Nucleus accumbens (tissue), 56 donors: ENCODE measurements around the gene CALN1.
"Not testable (repeated sequence)": the region's sequence is repeated elsewhere in the genome, so short reads cannot be mapped to it uniquely, and the experiment has no call there.

Experiments
- DNase-seq, 56 donors: peaks; one replicate each; lab custom pipeline; 2025; lab: John Stamatoyannopoulos, UW

Gene CALN1

GRCh38 chr7:71914204-71914603, 497.9 kb downstream of the CALN1 start:
- not testable (repeated sequence) for DNase-seq

GRCh38 chr7:71912476-71912875, 499.7 kb downstream of the CALN1 start:
- DNase-seq = no peak

DNA sequence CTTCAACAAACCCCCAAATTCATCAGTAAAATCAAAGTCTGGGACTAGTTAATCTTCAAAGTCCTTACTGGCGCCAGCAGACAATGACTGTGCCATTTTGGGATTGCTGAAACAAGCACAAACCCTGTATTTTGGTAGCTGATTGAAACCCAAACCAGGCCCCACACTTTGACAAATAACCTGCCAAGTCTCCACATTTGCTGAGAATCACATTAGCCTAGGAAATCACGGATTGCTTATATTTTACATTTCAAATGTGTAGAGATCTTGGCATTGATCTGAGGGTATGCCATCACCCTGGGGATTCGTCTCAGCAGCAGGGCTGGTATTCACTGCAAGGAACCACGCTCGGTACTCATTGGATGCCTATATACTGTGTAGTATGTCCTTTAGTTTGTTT, 501.1 kb downstream of the CALN1 start:
- no peak for DNase-seq

GRCh38 chr7:71905821-71906220, 506.3 kb downstream of the CALN1 start:
- DNase-seq = no peak

DNA sequence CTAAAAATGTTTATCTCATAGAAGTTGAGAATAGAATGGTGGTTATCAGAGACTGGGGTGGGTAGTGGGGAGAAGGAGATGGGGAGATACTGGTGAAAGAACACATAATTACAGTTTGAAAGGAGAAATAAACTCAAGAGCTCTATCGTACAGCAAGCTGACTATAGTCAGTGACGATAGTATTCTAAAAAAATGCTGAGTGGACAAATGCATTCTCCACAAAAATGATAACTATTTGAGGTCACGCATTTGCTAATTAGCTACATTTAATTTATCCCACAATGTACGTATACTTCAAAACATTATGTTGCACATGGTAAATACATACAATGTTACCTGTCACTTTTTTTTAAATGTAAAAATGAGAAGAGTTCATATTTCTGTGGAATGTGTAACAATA, 507.7 kb downstream of the CALN1 start:
- no peak for DNase-seq

GRCh38 chr7:71900556-71900955, 511.6 kb downstream of the CALN1 start:
- DNase-seq = no peak

DNA sequence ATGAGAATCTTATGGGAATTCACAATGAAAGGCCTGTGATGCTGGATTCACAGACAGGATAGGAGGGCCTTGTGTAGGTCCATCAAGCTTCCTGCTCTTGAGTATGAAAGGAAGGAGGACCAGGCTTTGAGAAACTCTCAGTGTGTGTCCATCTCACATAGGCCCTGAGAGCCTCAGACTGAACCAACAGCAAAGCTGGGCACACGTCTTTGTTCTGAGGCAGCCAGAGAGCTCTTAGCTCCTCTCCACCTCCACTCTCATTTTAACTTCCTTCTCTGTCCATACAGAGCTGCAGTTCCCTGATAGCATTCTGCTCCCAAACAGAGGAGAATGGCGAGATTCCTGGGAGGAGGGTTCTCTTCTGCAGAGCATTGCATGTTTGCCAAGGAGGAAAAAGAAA, 515.6 kb downstream of the CALN1 start:
- peak in 1 of 56 donors; percentile 10 for DNase-seq

GRCh38 chr7:71886046-71886445, 526.1 kb downstream of the CALN1 start:
- DNase-seq = peak in 24 of 56 donors; percentile 3 to 43 (median 11)

GRCh38 chr7:71885487-71885886, 526.7 kb downstream of the CALN1 start:
- DNase-seq = no peak

GRCh38 chr7:71883415-71883814, 528.7 kb downstream of the CALN1 start:
- DNase-seq = peak in 4 of 56 donors; percentile 0 to 14 (median 5)

DNA sequence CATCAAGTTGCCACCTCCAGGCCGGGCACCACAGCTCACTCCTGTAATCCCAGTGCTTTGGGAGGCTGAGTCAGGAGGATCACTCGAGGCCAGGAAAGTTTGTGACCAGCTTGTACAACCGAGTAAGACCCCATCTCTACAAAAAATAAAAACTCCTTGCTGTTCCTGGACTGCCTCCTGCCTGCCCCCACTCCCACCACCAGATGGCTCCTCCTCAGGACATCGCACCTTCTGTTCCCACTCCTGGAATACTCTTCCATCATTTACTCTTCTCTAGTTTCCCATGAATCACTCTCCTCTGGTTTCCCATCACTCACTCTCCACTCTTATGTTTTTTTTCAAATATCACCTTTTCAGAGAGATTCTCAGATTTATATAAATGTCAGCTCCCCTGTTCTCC, 540.7 kb downstream of the CALN1 start:
- no peak for DNase-seq

GRCh38 chr7:71870812-71871211, 541.3 kb downstream of the CALN1 start:
- no peak for DNase-seq

GRCh38 chr7:71868797-71869196, 543.3 kb downstream of the CALN1 start:
- DNase-seq = peak in 5 of 56 donors; percentile 1 to 26 (median 6)

GRCh38 chr7:71867626-71868025, 544.5 kb downstream of the CALN1 start:
- DNase-seq = no peak

- DNase-seq = no peak
Measured at GRCh38 chr7:71865172-71865571, 547.0 kb downstream of the CALN1 start.

- no peak for DNase-seq
Measured at GRCh38 chr7:71864130-71864529, 548.0 kb downstream of the CALN1 start.

DNA sequence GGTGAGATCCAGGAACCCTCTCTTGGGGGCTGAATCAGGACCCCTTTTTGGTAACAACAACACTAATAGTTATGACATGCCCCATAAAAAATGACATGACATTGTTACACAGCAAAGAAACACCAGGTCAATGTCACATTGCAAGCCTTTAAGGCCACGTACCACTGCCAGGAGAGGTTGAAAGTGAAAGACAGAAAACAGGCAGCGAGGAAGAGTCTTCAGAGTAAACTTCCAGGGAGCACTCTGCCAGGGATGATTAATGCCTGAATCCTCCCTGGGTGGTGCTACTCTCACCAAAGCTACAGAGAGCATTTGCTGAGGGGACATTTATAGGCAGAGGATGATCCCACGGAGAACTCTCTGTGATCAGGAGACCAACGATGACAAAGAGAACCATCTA, 551.6 kb downstream of the CALN1 start:
- no peak for DNase-seq

DNA sequence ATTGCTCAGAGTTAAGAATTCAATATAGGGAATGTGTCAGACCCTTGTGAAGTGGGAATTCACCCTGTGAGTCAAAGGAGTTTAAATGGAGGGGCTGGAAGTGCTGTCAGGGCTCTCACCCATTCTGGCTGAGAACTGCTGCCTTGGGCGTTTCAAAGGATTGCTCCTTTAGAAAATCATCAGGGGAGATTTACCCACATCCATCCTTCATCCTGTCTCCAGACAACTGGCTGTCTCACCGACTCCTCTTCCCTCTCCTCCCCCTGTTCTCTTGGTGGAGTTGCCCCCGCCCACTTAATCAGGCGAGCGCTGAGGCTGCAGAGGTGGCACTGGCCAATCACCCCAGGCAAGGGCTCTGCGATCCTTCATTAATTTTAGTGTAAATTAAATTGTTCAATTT, 554.8 kb downstream of the CALN1 start:
- DNase-seq = no peak

- no peak for DNase-seq
Measured at GRCh38 chr7:71854546-71855397, 557.4 kb downstream of the CALN1 start.

DNA sequence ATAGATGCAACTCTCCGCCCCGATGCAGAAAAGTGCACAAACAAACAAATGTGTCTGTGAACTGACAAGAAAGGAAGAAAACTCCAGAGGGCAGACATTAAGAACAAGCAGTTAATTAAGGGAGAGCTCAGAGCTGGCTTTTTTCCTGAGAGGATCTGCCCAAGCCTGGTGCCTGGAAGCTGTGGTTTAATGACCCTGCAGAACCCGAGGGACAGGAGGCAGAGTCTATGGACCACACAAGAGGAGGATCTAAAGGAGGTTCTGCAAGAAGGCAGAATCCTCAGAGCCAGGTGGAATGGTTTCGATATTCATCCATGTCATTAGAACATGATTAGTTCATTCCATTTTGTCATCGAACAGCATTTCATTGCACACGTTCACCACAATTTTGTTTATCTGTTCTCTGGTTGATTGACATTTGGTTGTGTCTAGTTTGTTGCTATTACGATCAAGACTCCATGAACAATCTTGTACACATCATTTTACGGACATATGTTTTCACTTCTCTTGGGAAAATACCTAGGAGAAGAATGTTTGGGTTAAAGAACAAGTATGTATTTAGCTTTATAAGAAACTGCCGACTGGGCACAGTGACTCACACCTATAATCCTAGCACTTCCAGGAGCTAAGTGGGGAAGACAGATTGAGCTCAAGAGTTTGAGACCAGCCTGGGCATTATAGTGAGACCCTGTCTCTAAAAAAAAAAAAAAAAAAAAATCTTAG, 560.2 kb downstream of the CALN1 start:
- DNase-seq = no peak

DNA sequence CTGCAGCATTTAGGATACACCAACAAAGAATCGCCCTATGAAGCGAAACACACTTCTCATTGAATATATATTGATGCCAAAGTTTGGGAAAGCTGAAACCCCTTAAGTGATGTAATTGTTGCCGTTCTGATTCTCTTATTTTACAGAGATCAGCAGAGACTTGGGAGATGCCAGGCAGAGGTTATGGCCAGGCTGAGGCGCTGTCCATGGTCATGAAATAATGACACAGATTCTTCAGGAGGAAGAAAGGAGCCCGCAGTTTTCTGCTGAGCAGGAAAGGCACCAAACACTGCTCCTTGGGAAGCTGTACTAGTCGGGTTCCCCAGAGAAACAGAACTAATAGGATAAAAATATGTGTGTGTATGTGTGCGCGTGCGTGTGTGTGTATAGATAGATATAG, 566.0 kb downstream of the CALN1 start:
- DNase-seq = no peak

DNA sequence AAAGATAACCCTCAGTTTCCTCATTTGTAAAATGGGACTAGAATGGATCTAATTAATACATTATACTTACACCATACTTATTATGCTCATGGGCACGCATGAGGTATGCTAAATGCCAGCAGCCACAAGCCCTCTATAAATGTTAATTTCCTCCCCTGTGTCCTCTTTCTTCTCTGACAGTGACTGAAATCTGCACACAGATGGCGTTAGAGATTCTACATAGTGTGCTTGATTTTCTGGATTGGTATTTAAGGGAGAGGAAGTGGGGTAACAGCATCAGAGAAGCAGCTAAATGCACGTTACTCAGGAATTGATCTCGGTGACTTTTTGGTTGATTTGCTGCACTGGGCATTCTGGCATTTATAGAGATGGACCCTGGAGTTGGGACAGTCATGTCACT, 568.5 kb downstream of the CALN1 start:
- DNase-seq = peak in 2 of 56 donors; percentile 6 to 13
